NCI-H1694 treated with DMSO at 0.1 percent for 48 hours (cell line): Measurements from ENCODE around the gene SHC3.
A peak's percentile ranks its signal among the peaks of the same experiment; 100 is the strongest.

Experiments used
- DNase-seq: peaks from one replicate; lab custom pipeline; 2025; lab: John Stamatoyannopoulos, UW

SHC3 gene

GRCh38 chr9:89052470-89053097 is 126.0 kb downstream of the SHC3 start:
- peak; percentile 66 for DNase-seq

GRCh38 chr9:89051421-89052025 is 127.1 kb downstream of the SHC3 start:
- DNase-seq = peak; percentile 89

GRCh38 chr9:89049646-89050045 is 129.0 kb downstream of the SHC3 start:
- DNase-seq = no peak

- DNase-seq = no peak
Observed at GRCh38 chr9:89048616-89049015, 130.0 kb downstream of the SHC3 start.

- DNase-seq = no peak
Observed at GRCh38 chr9:89047667-89048066, 131.0 kb downstream of the SHC3 start.

- DNase-seq = no peak
Observed at GRCh38 chr9:89046832-89047231, 131.8 kb downstream of the SHC3 start.

- DNase-seq = no peak
Observed at GRCh38 chr9:89044881-89045280, 133.7 kb downstream of the SHC3 start.

- DNase-seq = no peak
Observed at GRCh38 chr9:89044104-89044503, 134.5 kb downstream of the SHC3 start.

- DNase-seq = no peak
Observed at GRCh38 chr9:89042984-89043383, 135.6 kb downstream of the SHC3 start.

GRCh38 chr9:89039664-89040063 is 139.0 kb downstream of the SHC3 start:
- DNase-seq = no peak

GRCh38 chr9:89039104-89039465 is 139.5 kb downstream of the SHC3 start:
- DNase-seq = no peak

GRCh38 chr9:89038382-89039103 is 140.1 kb downstream of the SHC3 start:
- no peak for DNase-seq

GRCh38 chr9:89037891-89038290 is 140.7 kb downstream of the SHC3 start:
- no peak for DNase-seq

- no peak for DNase-seq
Observed at GRCh38 chr9:89037346-89037745, 141.3 kb downstream of the SHC3 start.

GRCh38 chr9:89036891-89037290 is 141.7 kb downstream of the SHC3 start:
- DNase-seq = no peak

- DNase-seq = no peak
Observed at GRCh38 chr9:89036383-89036782, 142.2 kb downstream of the SHC3 start.

- no peak for DNase-seq
Observed at GRCh38 chr9:89032661-89033060, 146.0 kb downstream of the SHC3 start.

- no peak for DNase-seq
Observed at GRCh38 chr9:89032173-89032572, 146.4 kb downstream of the SHC3 start.

- DNase-seq = no peak
Observed at GRCh38 chr9:89029788-89030187, 148.8 kb downstream of the SHC3 start.

- no peak for DNase-seq
Observed at GRCh38 chr9:89026876-89027275, 151.7 kb downstream of the SHC3 start.

- no peak for DNase-seq
Observed at GRCh38 chr9:89025553-89025952, 153.1 kb downstream of the SHC3 start.

- DNase-seq = no peak
Observed at GRCh38 chr9:89024727-89025126, 153.9 kb downstream of the SHC3 start.

- DNase-seq = no peak
Observed at GRCh38 chr9:89023740-89024139, 154.9 kb downstream of the SHC3 start.

GRCh38 chr9:89022902-89023301 is 155.7 kb downstream of the SHC3 start:
- DNase-seq = no peak
